Thymus (tissue), 11 donors: ENCODE data around the gene EEFSEC. TPM values are rescaled to one million over a fixed set of nuclear protein-coding genes. Genes with fewer than 3 reads are reported as not detected.

ENCODE experiments used
- DNase-seq, 9 donors: peaks; one replicate each; pipeline ENCODE4 v3.0.0-alpha.2; 2013; ENCODE audit warnings: low spot score in 9 of 9, low read depth in 6 of 9, missing footprints in 1 of 9
- H3K27ac ChIP-seq, 2 donors: one replicate each; pipeline ENCODE4 v1.5.1; 2013; ENCODE audit warnings: control low read depth in 1 of 2, low read depth in 1 of 2, low read length in 1 of 2, mild to moderate bottlenecking in 1 of 2, moderate library complexity in 1 of 2
- H3K27me3 ChIP-seq, 2 donors: one replicate each; pipeline ENCODE4 v1.5.1; 2013; ENCODE audit warnings: low read length in 1 of 2; ENCODE audit not compliant: control insufficient read depth in 2 of 2, insufficient read depth in 1 of 2
- H3K36me3 ChIP-seq, 2 donors: one replicate each; pipeline ENCODE4 v1.5.1; 2013; ENCODE audit warnings: low read length in 1 of 2, mild to moderate bottlenecking in 1 of 2, moderate library complexity in 1 of 2; ENCODE audit not compliant: control insufficient read depth in 2 of 2, insufficient read depth in 2 of 2
- H3K4me1 ChIP-seq, 2 donors: one replicate each; pipeline ENCODE4 v1.5.1; 2013; ENCODE audit warnings: low read length in 2 of 2; ENCODE audit not compliant: control insufficient read depth in 2 of 2, insufficient read depth in 2 of 2
- H3K4me3 ChIP-seq, 2 donors: one replicate each; pipeline ENCODE4 v1.5.1; 2013; ENCODE audit warnings: low read length in 2 of 2, control low read depth in 1 of 2, mild to moderate bottlenecking in 1 of 2
- H3K9me3 ChIP-seq, 2 donors: one replicate each; pipeline ENCODE4 v1.5.1; 2013; ENCODE audit warnings: low read length in 1 of 2, mild to moderate bottlenecking in 1 of 2; ENCODE audit not compliant: control insufficient read depth in 2 of 2, insufficient read depth in 1 of 2
- WGBS: extraction: QIAGEN DNeasy Blood & Tissue Kit; methylation state at CpG from one replicate; pipeline ENCODE4 v1.1.7; 2013; 5-methylcytosine and 5-hydroxymethylcytosine counted together
- polyA plus RNA-seq: library from polyadenylated mRNA; stranded (reverse); fragments of 200-250 nt; gene quantifications from one replicate; pipeline ENCODE4 v1.2.3, GENCODE V29; 2013
- total RNA-seq: library from RNA; stranded (reverse); fragments of 120-200 nt; gene quantifications from one replicate; pipeline ENCODE4 v1.2.4, GENCODE V29; 2013
- donor health status: healthy.

Gene EEFSEC
- total and polyA plus RNA-seq, 2 donors: 6.5 to 13.1 TPM

- WGBS: 96% methylated on average over 7 of the region's 7 CpGs
- Histone ChIP-seq H3K27ac (no peak overlapping the region), H3K36me3 (peaks cover under 1 to 3% of the 10 kb centered on the region in 2 donors), H3K4me3 (no peak overlapping the region), H3K4me1 (no peaks in the 10 kb centered on the region), H3K9me3 (no peaks in the 10 kb centered on the region), H3K27me3 (no peaks in the 10 kb centered on the region)
- no peak for DNase-seq
These were observed 99.9 kb downstream of the EEFSEC start for GRCh38 chr3:128253150-128253549.

DNA sequence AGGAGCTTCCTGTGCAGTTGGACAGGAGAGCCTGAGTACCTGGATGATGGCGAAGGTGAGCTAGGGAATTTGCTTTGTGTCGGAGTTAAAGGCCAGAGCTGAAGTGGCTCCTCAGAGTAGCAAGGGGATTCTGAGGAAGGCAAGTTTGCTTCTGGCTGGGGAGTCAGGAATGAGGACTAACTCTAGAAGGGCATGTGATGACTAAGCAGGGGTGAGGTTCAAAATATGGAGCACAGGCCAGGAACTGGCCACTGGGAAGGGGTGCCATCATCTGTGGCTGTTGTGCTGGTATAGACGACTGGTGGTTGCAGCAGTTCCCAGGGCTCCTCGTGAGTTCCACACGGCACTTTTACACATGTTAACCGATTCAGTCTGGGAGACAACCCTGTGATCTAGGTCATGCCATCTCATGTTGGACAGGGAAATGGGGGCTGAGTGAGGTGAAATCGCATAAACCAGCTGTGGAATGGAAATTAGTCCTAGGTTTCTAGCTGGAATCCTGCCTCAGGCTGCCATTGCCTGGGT is 100.8 kb downstream of the EEFSEC start:
- H3K4me3 ChIP-seq: no peak overlapping the region
- no peaks in the 10 kb centered on the region for H3K9me3 ChIP-seq
- peaks cover 0 to 3% of the 10 kb centered on the region in 2 donors for H3K36me3 ChIP-seq
- no peak for DNase-seq
- no peaks in the 10 kb centered on the region for H3K4me1 ChIP-seq
- no peaks in the 10 kb centered on the region for H3K27me3 ChIP-seq
- H3K27ac ChIP-seq: no peak overlapping the region
- WGBS: 97% methylated on average over 7 of the region's 7 CpGs

DNA sequence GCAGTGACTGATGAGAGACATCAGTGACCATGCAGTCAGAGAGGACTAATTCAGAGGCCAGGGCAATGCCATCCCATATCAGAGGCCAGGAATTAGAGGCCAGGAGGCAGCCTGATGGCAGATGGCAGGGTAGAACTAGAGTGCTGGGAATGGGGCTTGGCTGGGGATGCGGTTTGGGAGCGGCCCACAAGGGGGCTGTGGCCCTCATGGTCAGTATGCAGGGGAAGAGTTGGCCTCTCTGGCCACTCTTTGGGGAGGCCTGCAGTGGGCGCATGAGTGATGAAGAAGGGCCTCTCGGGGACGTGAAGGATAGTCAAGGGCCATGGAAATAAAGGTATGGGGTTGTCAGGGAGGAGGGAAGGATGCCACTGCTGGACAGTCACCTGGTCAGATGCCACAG is 101.7 kb downstream of the EEFSEC start:
- DNase-seq: no peak
- H3K4me1 ChIP-seq: no peaks in the 10 kb centered on the region
- no peak overlapping the region for H3K27ac ChIP-seq
- H3K36me3 ChIP-seq: peaks cover 0 to 3% of the 10 kb centered on the region in 2 donors
- no peak overlapping the region for H3K4me3 ChIP-seq
- WGBS: 98% methylated on average over 5 of the region's 5 CpGs
- H3K9me3 ChIP-seq: no peaks in the 10 kb centered on the region
- no peaks in the 10 kb centered on the region for H3K27me3 ChIP-seq

- Histone ChIP-seq H3K27me3 (no peaks in the 10 kb centered on the region), H3K4me1 (no peaks in the 10 kb centered on the region), H3K36me3 (peaks cover 0 to 3% of the 10 kb centered on the region in 2 donors), H3K9me3 (no peaks in the 10 kb centered on the region), H3K27ac (no peak overlapping the region), H3K4me3 (no peak overlapping the region)
- DNase-seq: no peak
- 100% methylated on average over 2 of the region's 2 CpGs for WGBS
These were observed 102.8 kb downstream of the EEFSEC start for GRCh38 chr3:128256131-128256530.

- DNase-seq: no peak
- H3K36me3 ChIP-seq: peaks cover 7 to 8% of the 10 kb centered on the region in 2 donors
- 98% methylated on average over 6 of the region's 6 CpGs for WGBS
- no peak overlapping the region for H3K27ac ChIP-seq
- no peaks in the 10 kb centered on the region for H3K27me3 ChIP-seq
- no peaks in the 10 kb centered on the region for H3K9me3 ChIP-seq
- H3K4me1 ChIP-seq: no peaks in the 10 kb centered on the region
- H3K4me3 ChIP-seq: no peak overlapping the region
These were observed 104.4 kb downstream of the EEFSEC start for GRCh38 chr3:128257632-128258031.

DNA sequence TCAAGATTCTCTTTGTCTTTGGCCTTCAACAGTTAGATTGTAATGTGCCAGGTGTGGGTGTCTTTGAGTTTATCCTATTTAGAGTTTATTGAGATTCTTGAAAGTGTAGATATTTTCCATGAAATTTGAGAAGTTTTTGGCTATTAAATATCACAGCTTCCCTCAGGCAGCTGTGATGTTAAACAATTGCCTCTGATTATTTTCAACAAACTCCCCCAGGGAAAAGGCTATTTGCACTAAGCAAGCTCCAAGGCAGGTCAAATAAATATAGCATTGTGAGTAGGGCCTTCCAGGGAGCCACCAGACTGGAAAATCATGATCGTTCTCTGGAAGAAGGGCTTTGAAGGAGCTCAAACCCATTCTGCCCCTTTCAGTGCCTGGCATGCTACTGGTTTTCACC is 107.0 kb downstream of the EEFSEC start:
- no peak for DNase-seq
- WGBS: 97% methylated on average over 1 of the region's 1 CpG
- Histone ChIP-seq H3K27me3 (no peaks in the 10 kb centered on the region), H3K27ac (no peak overlapping the region), H3K4me1 (no peaks in the 10 kb centered on the region), H3K36me3 (peaks cover 16 to 22% of the 10 kb centered on the region in 2 donors), H3K4me3 (no peak overlapping the region), H3K9me3 (peaks cover 0 to 4% of the 10 kb centered on the region in 2 donors)

- Histone ChIP-seq H3K4me3 (no peak overlapping the region), H3K4me1 (no peaks in the 10 kb centered on the region), H3K36me3 (peaks cover 22 to 26% of the 10 kb centered on the region in 2 donors), H3K27me3 (no peaks in the 10 kb centered on the region), H3K9me3 (peaks cover 0 to 4% of the 10 kb centered on the region in 2 donors), H3K27ac (no peak overlapping the region)
- no peak for DNase-seq
- 85% methylated on average over 3 of the region's 3 CpGs for WGBS
These were observed 109.2 kb downstream of the EEFSEC start for GRCh38 chr3:128262457-128262856.

GRCh38 chr3:128263118-128263517 is 109.8 kb downstream of the EEFSEC start:
- peaks cover 22 to 26% of the 10 kb centered on the region in 2 donors for H3K36me3 ChIP-seq
- peaks cover 0 to 4% of the 10 kb centered on the region in 2 donors for H3K9me3 ChIP-seq
- no peak overlapping the region for H3K27ac ChIP-seq
- H3K4me1 ChIP-seq: no peaks in the 10 kb centered on the region
- no peak for DNase-seq
- WGBS: 97% methylated on average over 8 of the region's 8 CpGs
- no peaks in the 10 kb centered on the region for H3K27me3 ChIP-seq
- no peak overlapping the region for H3K4me3 ChIP-seq

GRCh38 chr3:128263946-128264345 is 110.7 kb downstream of the EEFSEC start:
- no peak for DNase-seq
- Histone ChIP-seq H3K4me3 (no peak overlapping the region), H3K9me3 (peaks cover 0 to 4% of the 10 kb centered on the region in 2 donors), H3K4me1 (no peaks in the 10 kb centered on the region), H3K27ac (no peak overlapping the region), H3K36me3 (peaks cover 23 to 26% of the 10 kb centered on the region in 2 donors), H3K27me3 (no peaks in the 10 kb centered on the region)
- 98% methylated on average over 6 of the region's 6 CpGs for WGBS
